ENCODE measurements around the gene GSX1. TPM values are rescaled to one million over a fixed set of nuclear protein-coding genes. Genes with fewer than 3 reads are reported as not detected.
"Not testable (repeated sequence)": the region's sequence is repeated elsewhere in the genome, so short reads cannot be mapped to it uniquely, and the experiment has no call there.

GSX1 gene
- total and polyA plus RNA-seq, 2 donors (not counting 3 experiments of a cell fraction or from before 2014, with no cell fraction given) = not detected

GRCh38 chr13:27745301-27745700 lies 47.0 kb upstream of the GSX1 start:
- Histone ChIP-seq H2AFZ (ENCODE audit: low read depth, low read length) (no peak overlapping the region), H3K4me2 (ENCODE audit: insufficient read depth, low read length) (no peak overlapping the region), H3K9me3 (replicated peaks; ENCODE audit: control insufficient read depth, insufficient read depth, low read length) (no peaks in the 10 kb centered on the region), H3K9ac (replicated peaks; ENCODE audit: extremely low read depth, insufficient read depth, low read length) (no peak overlapping the region), H3K27me3 (ENCODE audit: control insufficient read depth in 2 of 2, insufficient read depth in 2 of 2, low read length in 2 of 2) (peaks cover 0 to 3% of the 10 kb centered on the region in 2 experiments), H3K27ac (ENCODE audit: insufficient read depth, low read depth, low read length) (no peak overlapping the region), H3K79me2 (ENCODE audit: control insufficient read depth, insufficient read depth, low read length) (no peaks in the 10 kb centered on the region), H3K9me1 (replicated peaks; ENCODE audit: control insufficient read depth, extremely low read depth, insufficient read depth, low read length) (no peaks in the 10 kb centered on the region), H4K20me1 (replicated peaks; ENCODE audit: control insufficient read depth, extremely low read depth, insufficient read depth, low read length) (no peaks in the 10 kb centered on the region), H3K36me3 (ENCODE audit: control insufficient read depth in 2 of 2, extremely low read depth in 1 of 2, insufficient read depth in 2 of 2, low read length in 2 of 2) (no peaks in the 10 kb centered on the region), H3K4me1 (ENCODE audit: control insufficient read depth, extremely low read depth, insufficient read depth, low read length) (no peaks in the 10 kb centered on the region), H3K4me3 (replicated peaks in 1 of 3; ENCODE audit: insufficient read depth in 1 of 3, low read depth in 1 of 3, low read length in 3 of 3) (no peak overlapping the region)
- POLR2A ChIA-PET = no interaction called here
- intact Hi-C loops (cut with micrococcal nuclease) (no loop called here), dilution Hi-C loops (cut with MboI; ENCODE audit: extremely low pct_ligation_motif_present, low sequenced_read_pairs) (no loop called here)
- BruUV-seq (replicated peaks) = no TSS peak
- no peak for DNase-seq (ENCODE audit: low read depth, low spot score)
- CTCF ChIA-PET = no interaction called here
- FAIRE-seq = no peak
- TF ChIP-seq JUN (IDR thresholded peaks at IDR 0.05; ENCODE audit: borderline replicate concordance, insufficient read depth, insufficient read length, low read depth) (no peak), CTCF (IDR thresholded peaks at IDR 0.05; ENCODE audit: extremely low read depth in 1 of 2, insufficient read depth in 1 of 2, low read depth in 1 of 2, low read length in 2 of 2) (no peak), GATA2 (IDR thresholded peaks at IDR 0.05; ENCODE audit: insufficient read depth, insufficient read length, low read depth, low read length) (no peak), MYC (IDR thresholded peaks at IDR 0.05; ENCODE audit: low read depth, low read length) (no peak), POLR2AphosphoS5 (IDR thresholded peaks at IDR 0.05; ENCODE audit: insufficient read depth, low read depth, low read length) (no peak), EZH2 (IDR thresholded peaks at IDR 0.05; ENCODE audit: borderline replicate concordance, low read depth, low read length, severe bottlenecking) (no peak), POLR2A (IDR thresholded peaks at IDR 0.05; ENCODE audit: low read depth, low read length) (no peak), FOS (IDR thresholded peaks at IDR 0.05; ENCODE audit: borderline replicate concordance, insufficient read depth, low read length) (no peak)
- TF ChIP-seq, protein P1, sequence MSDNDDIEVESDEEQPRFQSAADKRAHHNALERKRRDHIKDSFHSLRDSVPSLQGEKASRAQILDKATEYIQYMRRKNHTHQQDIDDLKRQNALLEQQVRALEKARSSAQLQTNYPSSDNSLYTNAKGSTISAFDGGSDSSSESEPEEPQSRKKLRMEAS (IDR thresholded peaks at IDR 0.05; ENCODE audit: insufficient read depth, insufficient read length) = no peak

- intact Hi-C loops (cut with micrococcal nuclease); H3K27ac ChIP-seq (ENCODE audit: insufficient read depth, low read depth, low read length); H3K9me1 ChIP-seq (replicated peaks; ENCODE audit: control insufficient read depth, extremely low read depth, insufficient read depth, low read length); BruUV-seq (replicated peaks); H3K36me3 ChIP-seq (ENCODE audit: control insufficient read depth in 2 of 2, extremely low read depth in 1 of 2, insufficient read depth in 2 of 2, low read length in 2 of 2); H3K9ac ChIP-seq (replicated peaks; ENCODE audit: extremely low read depth, insufficient read depth, low read length); H4K20me1 ChIP-seq (replicated peaks; ENCODE audit: control insufficient read depth, extremely low read depth, insufficient read depth, low read length); H3K4me3 ChIP-seq (replicated peaks in 1 of 3; ENCODE audit: insufficient read depth in 1 of 3, low read depth in 1 of 3, low read length in 3 of 3); dilution Hi-C loops (cut with MboI; ENCODE audit: extremely low pct_ligation_motif_present, low sequenced_read_pairs); H3K4me1 ChIP-seq (ENCODE audit: control insufficient read depth, extremely low read depth, insufficient read depth, low read length); H3K79me2 ChIP-seq (ENCODE audit: control insufficient read depth, insufficient read depth, low read length); CTCF ChIA-PET; H3K4me2 ChIP-seq (ENCODE audit: insufficient read depth, low read length); FAIRE-seq; H3K9me3 ChIP-seq (replicated peaks; ENCODE audit: control insufficient read depth, insufficient read depth, low read length); POLR2A ChIA-PET; H2AFZ ChIP-seq (ENCODE audit: low read depth, low read length); DNase-seq (ENCODE audit: low read depth, low spot score); H3K27me3 ChIP-seq (ENCODE audit: control insufficient read depth in 2 of 2, insufficient read depth in 2 of 2, low read length in 2 of 2): not testable (repeated sequence)
Observed at GRCh38 chr13:27748143-27748542, 44.1 kb upstream of the GSX1 start.

Data from endothelial cell of umbilical vein (primary cell).